A549 (cell line): ENCODE data around the gene CMTM2. TPM values are rescaled to one million over a fixed set of nuclear protein-coding genes. Genes with fewer than 3 reads are reported as not detected.

Experiments
- ATAC-seq, 2 experiments: fragments of 200-7000 bp in 1 of 2; fragments of >200 bp in 1 of 2; cut with Nextera tagmentation in 1 of 2; cut with Tn5 transposase in 1 of 2; 3 replicates each; pipeline versions ENCODE4 v1.8.0 to v1.9.1; 2018 to 2020; ENCODE audit warnings: mild to moderate bottlenecking in 1 of 2, moderate library complexity in 1 of 2
- CTCF ChIA-PET: fragments of 300-600 bp; sonication (Branson Sonifier 250); formaldehyde crosslinking; extraction: SDS; loops from one replicate; lab custom pipeline; 2021; ENCODE audit warnings: antibody characterized with exemption, inconsistent platforms; lab: Yijun Ruan, JAX
- POLR2A ChIA-PET: fragments of 350-600 bp; formaldehyde crosslinking; extraction: SDS; loops from one replicate; lab custom pipeline; 2021; ENCODE audit warnings: antibody characterized with exemption, inconsistent platforms; lab: Yijun Ruan, JAX
- DNase-seq, 2 experiments: peaks; one replicate each; pipeline versions ENCODE4 v3.0.0 to v3.0.0-alpha.2; 2011 to 2016; ENCODE audit warnings: low read depth in 1 of 2, low spot score in 1 of 2
- FAIRE-seq: peaks from 2 replicates; lab custom pipeline; 2011; peaks lifted over from hg19 to GRCh38; lab: Jason Lieb, UNC
- H3K27ac ChIP-seq, 2 experiments: fragments of >200 bp; sonication (Bioruptor Twin); formaldehyde crosslinking; 3 replicates each; pipeline ENCODE4 v1.5.1; 2016 to 2017
- H3K4me1 ChIP-seq: fragments of >200 bp; sonication (Bioruptor Twin); formaldehyde crosslinking; 3 replicates; pipeline ENCODE4 v1.6.1; 2016
- H3K4me2 ChIP-seq: fragments of >200 bp; sonication (Bioruptor Twin); formaldehyde crosslinking; 3 replicates; pipeline ENCODE4 v1.6.1; 2016
- H3K4me3 ChIP-seq: fragments of >200 bp; sonication (Bioruptor Twin); formaldehyde crosslinking; 3 replicates; pipeline ENCODE4 v1.5.1; 2016
- H3K9me3 ChIP-seq: fragments of >200 bp; sonication (Bioruptor Twin); formaldehyde crosslinking; 3 replicates; pipeline ENCODE4 v1.6.1; 2016
- ATOH8 ChIP-seq: fragments of 250-450 bp; sonication (Bioruptor Pico); IDR thresholded peaks from 2 replicates; pipeline ENCODE4 v1.5.0; 2020; ENCODE audit warnings: low read depth, mild to moderate bottlenecking, moderate library complexity
- BCL3 ChIP-seq: fragments of >200 bp; sonication (Bioruptor Twin); formaldehyde crosslinking; IDR thresholded peaks from 3 replicates; pipeline ENCODE4 v1.6.1; 2016
- BHLHE40 ChIP-seq: IDR thresholded peaks from 2 replicates; pipeline ENCODE4 v1.6.1; 2012; ENCODE audit warnings: low read depth, low read length, inconsistent platforms
- CBX2 ChIP-seq: fragments of 200-600 bp; sonication (generic); IDR thresholded peaks from 2 replicates; pipeline ENCODE4 v1.6.1; 2016; ENCODE audit warnings: low read depth, mild to moderate bottlenecking, borderline replicate concordance
- CHD2 ChIP-seq: fragments of 150-350 bp; IDR thresholded peaks from 2 replicates; pipeline ENCODE4 v1.6.1; 2014; ENCODE audit warnings: low read length; ENCODE audit not compliant: partially characterized antibody
- E2F6 ChIP-seq: IDR thresholded peaks from 2 replicates; pipeline ENCODE4 v1.6.1; 2012; ENCODE audit warnings: low read depth, borderline replicate concordance
- EHMT2 ChIP-seq: fragments of 200-600 bp; sonication (generic); IDR thresholded peaks from 2 replicates; pipeline ENCODE4 v1.6.1; 2016; ENCODE audit warnings: antibody characterized with exemption, low read depth, mild to moderate bottlenecking, moderate library complexity
- ELK1 ChIP-seq: fragments of 150-350 bp; IDR thresholded peaks from 2 replicates; pipeline ENCODE4 v1.6.1; 2014; ENCODE audit warnings: low read depth, mild to moderate bottlenecking, low read length
- EP300 ChIP-seq, 2 experiments: fragments of >200 bp; sonication (Bioruptor Twin); formaldehyde crosslinking; IDR thresholded peaks; 2 replicates in 1 of 2; 3 replicates in 1 of 2; pipeline ENCODE4 v1.6.1; 2016 to 2017
- FOXS1 ChIP-seq: fragments of 250-450 bp; sonication (Bioruptor Pico); IDR thresholded peaks from 2 replicates; pipeline ENCODE4 v1.5.0; 2020; ENCODE audit warnings: mild to moderate bottlenecking, moderate library complexity
- GATA3 ChIP-seq: IDR thresholded peaks from 2 replicates; pipeline ENCODE4 v1.6.1; 2012; ENCODE audit warnings: borderline replicate concordance
- HES2 ChIP-seq: fragments of >200 bp; sonication (Bioruptor Twin); formaldehyde crosslinking; IDR thresholded peaks from 2 replicates; pipeline ENCODE4 v1.6.1; 2016
- HEYL ChIP-seq: fragments of 250-450 bp; sonication (Bioruptor Pico); IDR thresholded peaks from 2 replicates; pipeline ENCODE4 v1.8.0; 2021; ENCODE audit warnings: mild to moderate bottlenecking, moderate library complexity
- HOXB13 ChIP-seq: fragments of 250-450 bp; sonication (Bioruptor Pico); IDR thresholded peaks from 2 replicates; pipeline ENCODE4 v1.5.0; 2020; ENCODE audit warnings: low read depth, mild to moderate bottlenecking, moderate library complexity
- HOXB5 ChIP-seq: fragments of 250-450 bp; sonication (Bioruptor Pico); IDR thresholded peaks from 2 replicates; pipeline ENCODE4 v1.5.0; 2020; ENCODE audit warnings: mild to moderate bottlenecking, moderate library complexity
- JUN ChIP-seq, 2 experiments: fragments of >200 bp; sonication (Bioruptor Twin); formaldehyde crosslinking; IDR thresholded peaks; 2 replicates in 1 of 2; 3 replicates in 1 of 2; pipeline ENCODE4 v1.6.1; 2016 to 2017
- KDM1A ChIP-seq: fragments of 200-600 bp; sonication (generic); IDR thresholded peaks from 2 replicates; pipeline ENCODE4 v1.6.1; 2016; ENCODE audit warnings: low read depth, mild to moderate bottlenecking
- MAZ ChIP-seq: fragments of 150-350 bp; IDR thresholded peaks from 2 replicates; pipeline ENCODE4 v1.6.1; 2014; ENCODE audit warnings: antibody characterized with exemption, low read depth, low read length, borderline replicate concordance
- POLR2A ChIP-seq: IDR thresholded peaks from 2 replicates; pipeline ENCODE4 v1.6.1; 2012; ENCODE audit warnings: mild to moderate bottlenecking, low read length
- POLR2AphosphoS2 ChIP-seq: conservative IDR thresholded peaks from 2 replicates; pipeline ENCODE4 v1.6.1; 2012; ENCODE audit warnings: low read length, improper control_type of control experiment, inconsistent platforms
- RAD21 ChIP-seq, 2 experiments: fragments of >200 bp in 1 of 2; sonication (Bioruptor Twin) in 1 of 2; formaldehyde crosslinking in 1 of 2; IDR thresholded peaks in 1 of 2; conservative IDR thresholded peaks in 1 of 2; 2 replicates in 1 of 2; 3 replicates in 1 of 2; pipeline ENCODE4 v1.6.1; 2012 to 2018; ENCODE audit warnings: inconsistent platforms in 1 of 2
- RARB ChIP-seq: fragments of 250-450 bp; sonication (Bioruptor Pico); IDR thresholded peaks from 2 replicates; pipeline ENCODE4 v1.8.0; 2021; ENCODE audit warnings: mild to moderate bottlenecking, moderate library complexity
- RCOR1 ChIP-seq: fragments of 150-350 bp; IDR thresholded peaks from 2 replicates; pipeline ENCODE4 v1.6.1; 2014; ENCODE audit warnings: antibody characterized with exemption, low read length, low read depth
- REST ChIP-seq: fragments of 200-600 bp; sonication (generic); IDR thresholded peaks from 2 replicates; pipeline ENCODE4 v1.6.1; 2016; ENCODE audit warnings: antibody characterized with exemption, mild to moderate bottlenecking, moderate library complexity
- SREBF2 ChIP-seq: fragments of 450-650 bp; IDR thresholded peaks from 2 replicates; pipeline ENCODE4 v1.6.1; 2014; ENCODE audit warnings: mild to moderate bottlenecking, moderate library complexity
- TFCP2L1 ChIP-seq: fragments of 250-450 bp; sonication (Bioruptor Pico); IDR thresholded peaks from 2 replicates; pipeline ENCODE4 v1.5.0; 2021; ENCODE audit warnings: mild to moderate bottlenecking
- ZNF302 ChIP-seq: fragments of 250-450 bp; sonication (Bioruptor Pico); IDR thresholded peaks from 2 replicates; pipeline ENCODE4 v1.9.0; 2021; ENCODE audit warnings: inconsistent platforms, mild to moderate bottlenecking, moderate library complexity
- ZSCAN20 ChIP-seq: fragments of 250-450 bp; sonication (Bioruptor Pico); IDR thresholded peaks from 2 replicates; pipeline ENCODE4 v1.8.0; 2022; ENCODE audit warnings: mild to moderate bottlenecking, moderate library complexity
- WGBS: methylation state at CpG from one replicate; pipeline ENCODE4 v1.1.6; 2017; ENCODE audit errors: missing lambda C conversion rate; 5-methylcytosine and 5-hydroxymethylcytosine counted together
- polyA plus RNA-seq, 4 experiments: library from polyadenylated mRNA; depleted of rRNA in 3 of 4; stranded (reverse); fragments of >200 nt; fragmentation: RNase III in 1 of 4; extraction: RNeasy Plus Mini Kit Qiagen cat#74134 plus additional on column Dnase treatment in 1 of 4; gene quantifications; 2 replicates in 3 of 4; 3 replicates in 1 of 4; pipeline ENCODE4 v1.2.3, GENCODE V29; 2011 to 2017

CMTM2 gene
- polyA plus RNA-seq, 2 of the 4 experiments (the other 2 are of a cell fraction), result 0.15 TPM; not detected in 1

GRCh38 chr16:66548068-66548467, 31.2 kb upstream of the CMTM2 start:
- Histone ChIP-seq H3K4me1 (peaks cover 30% of the 10 kb centered on the region), H3K9me3 (no peaks in the 10 kb centered on the region), H3K4me2 (no peak overlapping the region), H3K27ac (0 out of 6 replicates have a peak overlapping the region, but pooled peaks of 1 of the 2 experiments have one; percentile 11), H3K4me3 (no peak overlapping the region)
- FAIRE-seq (no peak), ATAC-seq (no peak), DNase-seq (no peak)
- POLR2A ChIA-PET, result no interaction called here
- CTCF ChIA-PET, result interaction anchor here (0.6 to 5.4 kb wide), 10 partner anchors 15 to 320 kb away, joined by 3 to 26 read pairs (median 4); partner anchors contain the start of genes CMTM1 and NAE1
- TF ChIP-seq EHMT2, result no peak
- TF ChIP-seq BHLHE40, result no peak
- no peak for TF ChIP-seq TFCP2L1 (CRISPR knock-in tag)
- no peak for TF ChIP-seq CBX2
- TF ChIP-seq E2F6, result no peak
- no peak for TF ChIP-seq KDM1A
- no peak for TF ChIP-seq HES2
- TF ChIP-seq FOXS1 (CRISPR knock-in tag), result no peak
- TF ChIP-seq ZSCAN20 (CRISPR knock-in tag), result no peak
- no peak for TF ChIP-seq RAD21 (conservative IDR thresholded peaks at IDR 0.05 in 1 of 2, IDR thresholded peaks at IDR 0.05 in 1 of 2)
- TF ChIP-seq POLR2AphosphoS2, result no peak
- TF ChIP-seq GATA3, result no peak
- TF ChIP-seq ATOH8 (CRISPR knock-in tag), result no peak
- no peak for TF ChIP-seq JUN (IDR thresholded peaks at IDR 0.05)
- WGBS, result 96% methylated on average over 4 of the region's 4 CpGs

GRCh38 chr16:66548868-66549267, 30.4 kb upstream of the CMTM2 start:
- POLR2A ChIA-PET, result no interaction called here
- H3K4me1 ChIP-seq, result peaks cover 38% of the 10 kb centered on the region
- no peak for ATAC-seq

GRCh38 chr16:66549284-66550131, 29.8 kb upstream of the CMTM2 start, which contains the start of gene TK2:
Gene TK2, minus strand, starts transcription at chr16:66550122. Its CDS starts 61 bp downstream, at chr16:66550061.
- ChIA-PET CTCF (interaction anchor here (0.6 to 5.4 kb wide), 3 partner anchors 14 to 38 kb away, joined by 3 to 26 read pairs (median 10); partner anchors contain the start of gene CMTM1), POLR2A (no interaction called here)
- Histone ChIP-seq H3K9me3 (no peaks in the 10 kb centered on the region), H3K4me2 (peak within 1 kb of the TSS; percentile 92), H3K27ac (peak within 1 kb of the TSS; percentile 98), H3K4me1 (peaks cover 40% of the 10 kb centered on the region), H3K4me3 (peak within 1 kb of the TSS; percentile 79)
- 20% methylated on average over 49 of the region's 80 CpGs for WGBS
- peak in 1 of 2 experiments; percentile 65 for DNase-seq
- ATAC-seq, result peak; percentile 67 to 72
- no peak for FAIRE-seq
- TF ChIP-seq BCL3 (0 out of 3 replicates have a peak, but pooled peaks have one; percentile 31), HEYL (CRISPR knock-in tag) (no peak), HOXB5 (CRISPR knock-in tag) (no peak), RARB (CRISPR knock-in tag) (no peak), REST (no peak), ELK1 (no peak), POLR2A (peak; percentile 46), CHD2 (no peak), SREBF2 (no peak)

More at GRCh38 chr16:66548868-66549267, 30.4 kb upstream of the CMTM2 start:
- Histone ChIP-seq H3K4me2 (peak overlapping the region; percentile 92), H3K4me3 (peak overlapping the region; percentile 79), H3K9me3 (no peaks in the 10 kb centered on the region), H3K27ac (peak overlapping the region; percentile 98; a peak in 5 of 6 replicates)
- CTCF ChIA-PET, result interaction anchor here (0.6 to 5.4 kb wide), 5 partner anchors 15 to 142 kb away, joined by 3 to 26 read pairs (median 6); partner anchors contain the start of gene CMTM1
- TF ChIP-seq HOXB13 (CRISPR knock-in tag) (no peak), ZNF302 (CRISPR knock-in tag) (no peak), JUN (IDR thresholded peaks at IDR 0.05) (no peak), MAZ (no peak), EP300 (IDR thresholded peaks at IDR 0.05) (no peak), RCOR1 (no peak)
- DNase-seq (no peak), FAIRE-seq (no peak)
- WGBS, result 96% methylated on average over 9 of the region's 9 CpGs
